ENCODE data around the gene VCL. TPM values are rescaled to one million over a fixed set of nuclear protein-coding genes. Genes with fewer than 3 reads are reported as not detected.
A peak's percentile ranks its signal among the peaks of the same experiment; 100 is the strongest.

The VCL gene
- total RNA-seq, 1 experiment from 2014 or later: 106 TPM

GRCh38 chr10:74081192-74081803 lies 83.4 kb downstream of the VCL start:
- peak overlapping the region; percentile 60; the same call in 1 of the 2 replicates for H3K4me2 ChIP-seq (ENCODE audit: low read length)
- RAD21 ChIA-PET (ENCODE audit: low non-redundant PET in 1 of 2, low total read pairs in 2 of 2, uncharacterized antibody in 2 of 2, unreplicated experiment in 2 of 2): interaction anchor here (0.7 to 1.5 kb wide), 5 partner anchors 56 to 195 kb away, joined by 3 to 9 read pairs (median 3); no protein-coding TSS in a partner anchor
- DNase-seq (ENCODE audit: low read depth, low spot score): peak; percentile 43
- peaks cover 52% of the 10 kb centered on the region for H3K79me2 ChIP-seq (ENCODE audit: insufficient read depth, low read length)
- H3K4me3 ChIP-seq (replicated peaks in 1 of 2; ENCODE audit: low read depth in 1 of 2, low read length in 2 of 2): no peak overlapping the region
- POLR2A ChIA-PET: interaction anchor here (1.2 kb wide), 2 partner anchors 194 to 195 kb away, joined by 3 to 4 read pairs; no protein-coding TSS in a partner anchor
- no peak overlapping the region for H2AFZ ChIP-seq (ENCODE audit: low read depth, low read length, poor library complexity, severe bottlenecking)
- H3K36me3 ChIP-seq (ENCODE audit: control insufficient read depth in 1 of 2, insufficient read depth in 2 of 2, low read length in 2 of 2): peaks cover 11 to 13% of the 10 kb centered on the region in 2 experiments; a peak in 2 of 4 replicates
- H3K27ac ChIP-seq (ENCODE audit: low read depth, low read length): peak overlapping the region; percentile 64; the same call in 1 of the 2 replicates
- peaks cover 32 to 48% of the 10 kb centered on the region in 2 experiments for H3K4me1 ChIP-seq (ENCODE audit: control insufficient read depth in 1 of 2, insufficient read depth in 2 of 2, low read length in 2 of 2)
- ATAC-seq: peak; percentile 82
- intact Hi-C loops (cut with micrococcal nuclease): loop anchor here (1.0 to 5.0 kb wide), 3 partner anchors 119 to 232 kb away; no protein-coding TSS in a partner anchor
- H3K9me2 ChIP-seq (ENCODE audit: insufficient read depth): no peaks in the 10 kb centered on the region
- TF ChIP-seq CBX3 (IDR thresholded peaks at IDR 0.05; ENCODE audit: low read depth): 0 out of 2 replicates have a peak, but pooled peaks have one; percentile 9
- TF ChIP-seq RAD21 (IDR thresholded peaks at IDR 0.05; ENCODE audit: low read depth): peak; percentile 84
- no peak for TF ChIP-seq ZNF274 (IDR thresholded peaks at IDR 0.05; ENCODE audit: low read depth, low read length)
- peak; percentile 59 to 81 (median 80); a peak in 5 of 6 replicates for TF ChIP-seq CTCF (IDR thresholded peaks at IDR 0.05 in 2 of 3, conservative IDR thresholded peaks at IDR 0.05 in 1 of 3; ENCODE audit: borderline replicate concordance in 1 of 3, insufficient read depth in 1 of 3, low read depth in 2 of 3, low read length in 2 of 3)
- CTCF ChIA-PET: interaction anchor here (0.6 to 6.5 kb wide), 10 partner anchors 10 to 218 kb away, joined by 3 to 61 read pairs (median 3); no protein-coding TSS in a partner anchor
- no peaks in the 10 kb centered on the region for H3K27me3 ChIP-seq (ENCODE audit: insufficient read depth, low read length)
- BruUV-seq (replicated peaks): no TSS peak
- no peak overlapping the region for H3K9ac ChIP-seq (ENCODE audit: low read length)
- no peaks in the 10 kb centered on the region; the same call in 1 of the 2 replicates for H4K20me1 ChIP-seq (ENCODE audit: insufficient read depth)
- H3K9me3 ChIP-seq (ENCODE audit: control insufficient read depth in 1 of 2, insufficient read depth in 1 of 2, low read depth in 1 of 2, low read length in 2 of 2): no peaks in the 10 kb centered on the region

All from HCT116 (cell line).